HepG2 (cell line): ENCODE data around the gene RSPH9. TPM values are rescaled to one million over a fixed set of nuclear protein-coding genes. Genes with fewer than 3 reads are reported as not detected.
A peak's percentile ranks its signal among the peaks of the same experiment; 100 is the strongest.

Experiments
- CREB3 ChIP-seq: sonication (generic); formaldehyde crosslinking; IDR thresholded peaks from 2 replicates; pipeline ENCODE4 v1.5.0; 2020; ENCODE audit warnings: missing genetic modification reagents
- DNMT3B ChIP-seq: conservative IDR thresholded peaks from 2 replicates; pipeline ENCODE4 v1.6.1; 2016; ENCODE audit warnings: missing biosample characterization, control low read depth
- FOXA1 ChIP-seq, 2 experiments: fragments of 450-650 bp in 1 of 2; sonication (generic) in 1 of 2; formaldehyde crosslinking in 1 of 2; IDR thresholded peaks; 2 replicates each; pipeline versions ENCODE4 v1.4.0 to v1.6.1; 2016 to 2020; ENCODE audit warnings: missing genetic modification reagents in 1 of 2
- HMGA1 ChIP-seq: sonication (generic); formaldehyde crosslinking; conservative IDR thresholded peaks from 2 replicates; pipeline ENCODE4 v1.4.0; 2020; ENCODE audit warnings: missing genetic modification reagents
- MAX ChIP-seq: IDR thresholded peaks from 2 replicates; pipeline ENCODE4 v1.6.1; 2012; ENCODE audit warnings: inconsistent platforms
- MAZ ChIP-seq, 2 experiments: sonication (generic) in 1 of 2; formaldehyde crosslinking in 1 of 2; IDR thresholded peaks; 2 replicates each; pipeline versions ENCODE4 v1.5.0 to v1.6.1; 2012 to 2020; ENCODE audit warnings: low read depth in 2 of 2, mild to moderate bottlenecking in 2 of 2, borderline replicate concordance in 1 of 2, improper control_type of control experiment in 1 of 2, low read length in 1 of 2, missing genetic modification reagents in 1 of 2, moderate library complexity in 1 of 2
- NFAT5 ChIP-seq: sonication (generic); formaldehyde crosslinking; IDR thresholded peaks from 2 replicates; pipeline ENCODE4 v1.4.0; 2020; ENCODE audit warnings: missing genetic modification reagents
- RORA ChIP-seq: sonication (generic); formaldehyde crosslinking; IDR thresholded peaks from 2 replicates; pipeline ENCODE4 v1.5.0; 2020; ENCODE audit warnings: mild to moderate bottlenecking, missing genetic modification reagents, moderate library complexity
- SATB2 ChIP-seq: sonication (generic); formaldehyde crosslinking; IDR thresholded peaks from 2 replicates; pipeline ENCODE4 v1.5.0; 2020; ENCODE audit warnings: missing genetic modification reagents
- TBX3 ChIP-seq: fragments of 450-650 bp; IDR thresholded peaks from 2 replicates; pipeline ENCODE4 v1.6.1; 2017; ENCODE audit warnings: antibody characterized with exemption, mild to moderate bottlenecking, inconsistent platforms, borderline replicate concordance
- TFE3 ChIP-seq: IDR thresholded peaks from 2 replicates; pipeline ENCODE4 v1.6.1; 2016
- TOPORS ChIP-seq: sonication (generic); formaldehyde crosslinking; IDR thresholded peaks from 2 replicates; pipeline ENCODE4 v1.8.0; 2023; ENCODE audit warnings: mild to moderate bottlenecking, missing genetic modification reagents
- UBTF ChIP-seq: sonication (generic); formaldehyde crosslinking; IDR thresholded peaks from 2 replicates; pipeline ENCODE4 v1.4.0; 2020; ENCODE audit warnings: mild to moderate bottlenecking, missing genetic modification reagents
- XRCC5 ChIP-seq: fragments of 200-400 bp; formaldehyde crosslinking; optimal IDR thresholded peaks from 2 replicates; pipeline ENCODE3; 2017; ENCODE audit warnings: mild to moderate bottlenecking, low read length
- ZFY ChIP-seq: sonication (generic); formaldehyde crosslinking; IDR thresholded peaks from 2 replicates; pipeline ENCODE4 v1.4.0; 2020; ENCODE audit warnings: missing genetic modification reagents
- ZNF136 ChIP-seq: sonication (generic); formaldehyde crosslinking; IDR thresholded peaks from 2 replicates; pipeline ENCODE4 v1.8.1; 2022; ENCODE audit warnings: low read depth, mild to moderate bottlenecking, moderate library complexity, missing genetic modification reagents
- ZNF644 ChIP-seq: IDR thresholded peaks from 2 replicates; pipeline ENCODE4 v1.6.1; 2016; ENCODE audit warnings: low read depth
- ZNF788 ChIP-seq: sonication (generic); formaldehyde crosslinking; IDR thresholded peaks from 2 replicates; pipeline ENCODE4 v1.5.0; 2020; ENCODE audit warnings: mild to moderate bottlenecking, missing genetic modification reagents, borderline replicate concordance
- polyA plus RNA-seq, 8 experiments: library from polyadenylated mRNA; depleted of rRNA in 3 of 8; stranded (reverse) in 7 of 8; unstranded in 1 of 8; fragments of >200 nt; fragmentation: Illumina TruSeq in 4 of 8; extraction: Trizol in 4 of 8; gene quantifications; 2 replicates each; pipeline versions ENCODE4 v1.2.1 to v1.2.3, GENCODE V29; 2011 to 2016; ENCODE audit warnings: low read depth in 4 of 8, missing spikeins in 1 of 8, mixed read lengths in 1 of 8; ENCODE audit not compliant: insufficient read depth in 1 of 8
- total RNA-seq, 5 experiments: library from RNA; depleted of rRNA; stranded (reverse); fragments of >200 nt; fragmentation: Illumina TruSeq; extraction: Trizol; gene quantifications; 2 replicates each; pipeline ENCODE4 v1.2.3, GENCODE V29; 2016; ENCODE audit warnings: low read depth in 1 of 5

The RSPH9 gene
- total and polyA plus RNA-seq, 2 of the 13 experiments (the other 11 are each of a cell fraction or from before 2014, with no cell fraction given) = 0.04 TPM; not detected in 1

- peak; percentile 26; the same call in 1 of the 2 replicates for TF ChIP-seq NFAT5 (CRISPR knock-in tag)
- peak; percentile 22; the same call in 1 of the 2 replicates for TF ChIP-seq ZNF644 (CRISPR knock-in tag)
- no peak for TF ChIP-seq CREB3 (CRISPR knock-in tag)
- peak; percentile 59; the same call in 1 of the 2 replicates for TF ChIP-seq ZNF136 (CRISPR knock-in tag)
- peak; percentile 55; the same call in 1 of the 2 replicates for TF ChIP-seq MAX
- 0 out of 2 replicates have a peak, but pooled peaks have one; percentile 35 for TF ChIP-seq TFE3 (CRISPR knock-in tag)
- TF ChIP-seq XRCC5 = peak; percentile 49
- no peak for TF ChIP-seq FOXA1 (IDR thresholded peaks at IDR 0.05)
- peak; percentile 92 for TF ChIP-seq FOXA1 (CRISPR knock-in tag; IDR thresholded peaks at IDR 0.05)
- TF ChIP-seq HMGA1 (CRISPR knock-in tag) = no peak
- TF ChIP-seq RORA (CRISPR knock-in tag) = no peak
- no peak for TF ChIP-seq SATB2 (CRISPR knock-in tag)
- peak; percentile 63; the same call in 1 of the 2 replicates for TF ChIP-seq ZNF788 (CRISPR knock-in tag)
- peak; percentile 64; the same call in 1 of the 2 replicates for TF ChIP-seq TBX3
- TF ChIP-seq MAZ (IDR thresholded peaks at IDR 0.05; ENCODE audit: borderline replicate concordance, low read depth, low read length) = no peak
- TF ChIP-seq MAZ (CRISPR knock-in tag; IDR thresholded peaks at IDR 0.05; ENCODE audit: low read depth) = peak; percentile 45; the same call in 1 of the 2 replicates
- no peak for TF ChIP-seq DNMT3B (CRISPR knock-in tag)
- no peak for TF ChIP-seq TOPORS
- TF ChIP-seq ZFY (CRISPR knock-in tag) = no peak
- TF ChIP-seq UBTF = peak; percentile 68
Measured at GRCh38 chr6:43671801-43672690, 27.2 kb downstream of the RSPH9 start (continued).
